Neuronal stem cell (in vitro differentiated cells): ENCODE data around the gene HIVEP2.

Experiments used
- DNase-seq: peaks from one replicate; pipeline ENCODE4 v3.0.0-alpha.2; 2013; ENCODE audit warnings: low spot score
- H2AFZ ChIP-seq: one replicate; pipeline ENCODE4 v1.6.1; 2013; ENCODE audit warnings: mild to moderate bottlenecking, low read length, inconsistent platforms
- H2AK5ac ChIP-seq: 2 replicates; pipeline ENCODE4 v1.6.1; 2013; ENCODE audit warnings: low read depth, mild to moderate bottlenecking, inconsistent platforms, low read length, moderate library complexity, mixed read lengths
- H2BK120ac ChIP-seq: 2 replicates; pipeline ENCODE4 v1.6.1; 2013; ENCODE audit warnings: low read depth, mild to moderate bottlenecking, inconsistent platforms, low read length, moderate library complexity, mixed read lengths
- H2BK12ac ChIP-seq: one replicate; pipeline ENCODE4 v1.6.1; 2013; ENCODE audit warnings: low read length, inconsistent platforms
- H2BK15ac ChIP-seq: 2 replicates; pipeline ENCODE4 v1.6.1; 2013; ENCODE audit warnings: mild to moderate bottlenecking, low read length, inconsistent platforms, mixed read lengths
- H2BK5ac ChIP-seq: one replicate; pipeline ENCODE4 v1.6.1; 2013; ENCODE audit warnings: inconsistent platforms, mild to moderate bottlenecking, low read length, moderate library complexity
- H3K14ac ChIP-seq: one replicate; pipeline ENCODE4 v1.6.1; 2013; ENCODE audit warnings: low read length, inconsistent platforms
- H3K18ac ChIP-seq: 2 replicates; pipeline ENCODE4 v1.6.1; 2013; ENCODE audit warnings: low read length, inconsistent platforms
- H3K23ac ChIP-seq: 2 replicates; pipeline ENCODE4 v1.6.1; 2013; ENCODE audit warnings: low read depth, mild to moderate bottlenecking, mixed read lengths, low read length, inconsistent platforms; ENCODE audit not compliant: poor library complexity
- H3K27ac ChIP-seq: replicated peaks from 3 replicates; pipeline ENCODE4 v1.5.1; 2013; ENCODE audit warnings: low read length, inconsistent platforms
- H3K27me3 ChIP-seq, 3 experiments: 2 replicates each; pipeline ENCODE4 v1.6.1; 2013; ENCODE audit warnings: low read length in 3 of 3, mild to moderate bottlenecking in 2 of 3, inconsistent platforms in 1 of 3, low read depth in 1 of 3, mixed read lengths in 1 of 3, moderate library complexity in 1 of 3; ENCODE audit not compliant: control insufficient read depth in 3 of 3, insufficient read depth in 3 of 3
- H3K36me3 ChIP-seq, 2 donors: replicated peaks in 1 of 2; 2 replicates each; pipeline ENCODE4 v1.6.1; 2013; ENCODE audit warnings: low read length in 2 of 2; ENCODE audit not compliant: control insufficient read depth in 2 of 2, insufficient read depth in 2 of 2
- H3K4ac ChIP-seq: 2 replicates; pipeline ENCODE4 v1.6.1; 2013; ENCODE audit warnings: inconsistent platforms, mild to moderate bottlenecking, low read length, moderate library complexity
- H3K4me1 ChIP-seq, 2 donors: 1 replicate in 1 of 2; 2 replicates in 1 of 2; pipeline ENCODE4 v1.6.1; 2013; ENCODE audit warnings: low read length in 2 of 2, low read depth in 1 of 2; ENCODE audit not compliant: control insufficient read depth in 2 of 2, insufficient read depth in 1 of 2
- H3K4me2 ChIP-seq: one replicate; pipeline ENCODE4 v1.6.1; 2013; ENCODE audit warnings: mild to moderate bottlenecking, low read length, inconsistent platforms; ENCODE audit not compliant: insufficient read depth, poor library complexity, severe bottlenecking
- H3K4me3 ChIP-seq, 2 donors: 2 replicates each; pipeline ENCODE4 v1.5.1; 2013; ENCODE audit warnings: low read length in 2 of 2, mild to moderate bottlenecking in 2 of 2, inconsistent platforms in 1 of 2, moderate library complexity in 1 of 2
- H3K79me1 ChIP-seq: one replicate; pipeline ENCODE4 v1.6.1; 2013; ENCODE audit warnings: low read depth, mild to moderate bottlenecking, inconsistent platforms, low read length, moderate library complexity
- H3K9ac ChIP-seq: one replicate; pipeline ENCODE4 v1.6.1; 2013; ENCODE audit warnings: mild to moderate bottlenecking, low read depth, low read length, inconsistent platforms; ENCODE audit not compliant: poor library complexity
- H3K9me3 ChIP-seq, 2 donors: replicated peaks in 1 of 2; 2 replicates each; pipeline versions ENCODE3 to v1.6.1; 2013; ENCODE audit warnings: low read length in 2 of 2, mild to moderate bottlenecking in 2 of 2, inconsistent platforms in 1 of 2, low read depth in 1 of 2, mixed read lengths in 1 of 2, moderate library complexity in 1 of 2; ENCODE audit not compliant: control insufficient read depth in 2 of 2, insufficient read depth in 1 of 2
- H4K8ac ChIP-seq: one replicate; pipeline ENCODE4 v1.6.1; 2013; ENCODE audit warnings: low read depth, mild to moderate bottlenecking, inconsistent platforms, low read length, moderate library complexity
- H4K91ac ChIP-seq: one replicate; pipeline ENCODE4 v1.6.1; 2013; ENCODE audit warnings: low read length, low read depth, mild to moderate bottlenecking, inconsistent platforms; ENCODE audit not compliant: poor library complexity
- WGBS, 2 donors: extraction: QIAGEN DNeasy Blood & Tissue Kit; methylation state at CpG; one replicate each; pipeline ENCODE4 v1.1.7; 2013; ENCODE audit warnings: missing lambda C conversion rate in 2 of 2, mixed read lengths in 1 of 2; ENCODE audit not compliant: insufficient read length in 2 of 2, insufficient replicate concordance in 1 of 2; ENCODE audit errors: extremely low coverage in 2 of 2; 5-methylcytosine and 5-hydroxymethylcytosine counted together

The HIVEP2 gene

DNA sequence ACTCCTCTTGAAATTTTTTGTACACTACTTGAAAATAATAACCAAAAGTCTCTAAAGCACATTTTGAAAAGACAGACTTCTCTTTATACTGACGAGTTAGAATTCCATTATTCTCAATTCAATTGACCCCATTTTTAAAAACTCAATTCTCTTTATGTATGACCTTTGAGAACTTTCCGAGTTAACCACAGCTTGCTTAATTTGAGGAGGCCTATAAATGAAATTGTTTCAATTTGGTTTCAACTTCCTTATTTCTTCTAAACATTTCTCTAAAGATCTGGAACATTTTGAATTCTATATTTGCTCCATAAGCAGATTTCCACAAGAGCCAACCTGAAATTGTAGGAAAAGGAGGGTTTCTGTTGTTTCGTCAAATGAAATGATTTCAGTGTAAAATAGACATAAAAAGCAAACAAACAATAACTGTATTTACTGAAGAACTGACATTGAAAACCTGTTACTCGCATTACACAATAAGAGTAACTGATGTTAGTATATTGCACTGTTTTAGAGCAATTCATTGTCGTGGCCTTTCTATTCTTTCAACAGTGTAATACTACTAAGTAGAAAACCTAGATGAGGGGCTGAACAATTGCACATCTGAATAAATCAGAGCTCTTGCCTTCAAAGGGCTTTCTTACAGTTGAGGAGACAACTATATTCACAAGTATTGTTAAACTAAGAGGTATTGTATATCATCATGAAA, 223.6 kb downstream of the HIVEP2 start:
- no peaks in the 10 kb centered on the region for H3K27me3 ChIP-seq
- H3K4ac ChIP-seq, result no peak overlapping the region
- H2AK5ac ChIP-seq, result no peak overlapping the region
- no peak overlapping the region for H3K18ac ChIP-seq
- H4K8ac ChIP-seq, result no peak overlapping the region
- H3K4me2 ChIP-seq, result no peak overlapping the region
- no peak overlapping the region for H2BK15ac ChIP-seq
- no peak overlapping the region for H3K27ac ChIP-seq
- no peak for DNase-seq
- no peaks in the 10 kb centered on the region for H3K9me3 ChIP-seq
- H2AFZ ChIP-seq, result no peak overlapping the region
- H3K79me1 ChIP-seq, result no peaks in the 10 kb centered on the region
- no peak overlapping the region for H2BK12ac ChIP-seq
- H3K36me3 ChIP-seq, result no peaks in the 10 kb centered on the region
- H2BK5ac ChIP-seq, result no peak overlapping the region
- H3K23ac ChIP-seq, result no peak overlapping the region
- no peak overlapping the region for H3K14ac ChIP-seq
- H3K9ac ChIP-seq, result no peak overlapping the region
- H4K91ac ChIP-seq, result no peak overlapping the region
- H3K4me3 ChIP-seq, result no peak overlapping the region
- H3K4me1 ChIP-seq, result no peaks in the 10 kb centered on the region
- H2BK120ac ChIP-seq, result no peak overlapping the region
- WGBS, 2 donors, result no CpG with 5 or more reads among the region's 5 CpGs

DNA sequence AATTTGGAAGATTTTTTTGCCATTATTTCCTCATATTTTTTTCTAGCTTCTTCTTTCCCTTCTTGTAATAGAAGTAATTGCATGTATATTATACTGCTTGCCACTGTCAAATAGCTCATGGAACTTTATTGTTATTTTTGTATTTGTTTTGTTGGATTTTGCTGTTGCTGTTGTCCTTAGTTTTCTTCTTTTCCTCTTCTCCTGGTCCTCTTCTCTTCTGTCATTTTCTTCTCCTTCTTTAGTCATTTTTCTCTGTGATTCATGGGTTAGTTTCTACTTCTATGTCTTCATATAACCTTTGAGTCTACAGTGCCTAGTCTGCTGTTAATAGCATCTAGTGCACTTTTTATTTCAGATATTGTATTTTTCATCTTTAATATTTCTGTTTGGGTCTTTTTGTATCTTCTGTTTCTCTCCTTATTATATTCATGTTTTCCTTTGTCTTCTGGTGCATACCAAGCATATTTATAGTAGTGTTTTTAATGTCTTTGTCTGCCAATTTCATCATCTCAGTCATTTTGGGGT, 226.2 kb downstream of the HIVEP2 start:
- H2BK120ac ChIP-seq, result no peak overlapping the region

DNA sequence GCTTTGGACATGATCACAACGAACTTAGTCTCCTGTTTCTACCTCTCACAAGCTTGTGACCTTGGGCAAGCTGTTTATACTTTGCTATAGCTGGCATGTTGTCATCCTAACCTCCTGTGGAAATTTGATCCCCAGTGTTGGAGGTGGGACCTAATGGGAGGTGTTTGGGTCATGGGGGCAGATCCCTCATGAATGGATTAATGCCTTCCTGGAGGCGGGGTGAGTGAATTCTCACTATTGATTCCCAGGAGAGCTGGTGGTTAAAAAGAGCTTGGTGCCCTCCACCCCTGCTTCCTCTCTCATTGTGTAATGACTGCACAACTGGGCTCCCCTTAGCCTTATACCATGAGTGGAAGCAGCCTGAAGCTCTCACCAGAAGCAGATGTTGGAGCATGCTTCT, 228.9 kb downstream of the HIVEP2 start:
- Histone ChIP-seq H4K91ac (no peak overlapping the region), H3K79me1 (no peaks in the 10 kb centered on the region), H2BK5ac (no peak overlapping the region), H3K4me2 (no peak overlapping the region), H3K4me1 (peaks cover 0 to 2% of the 10 kb centered on the region in 2 donors), H2BK120ac (no peak overlapping the region), H3K18ac (no peak overlapping the region), H3K4ac (no peak overlapping the region), H3K4me3 (no peak overlapping the region), H3K36me3 (no peaks in the 10 kb centered on the region), H2BK15ac (no peak overlapping the region), H2AFZ (no peak overlapping the region), H3K27me3 (no peaks in the 10 kb centered on the region), H3K14ac (no peak overlapping the region), H3K27ac (no peak overlapping the region), H2BK12ac (no peak overlapping the region), H3K9me3 (no peaks in the 10 kb centered on the region), H3K23ac (no peak overlapping the region), H2AK5ac (no peak overlapping the region), H3K9ac (no peak overlapping the region), H4K8ac (no peak overlapping the region)
- no peak for DNase-seq
- WGBS, 2 donors, result no CpG with 5 or more reads among the region's 2 CpGs

More for the DNA sequence above, 226.2 kb downstream of the HIVEP2 start:
- H2AFZ ChIP-seq, result no peak overlapping the region
- no peaks in the 10 kb centered on the region for H3K27me3 ChIP-seq
- H2BK5ac ChIP-seq, result no peak overlapping the region
- no peak overlapping the region for H3K9ac ChIP-seq
- no peak overlapping the region for H4K91ac ChIP-seq
- peaks cover 0 to 2% of the 10 kb centered on the region in 2 donors for H3K4me1 ChIP-seq
- no peak overlapping the region for H3K4me3 ChIP-seq
- no peak for DNase-seq
- H3K4me2 ChIP-seq, result no peak overlapping the region
- no peak overlapping the region for H2BK15ac ChIP-seq
- no peak overlapping the region for H2AK5ac ChIP-seq
- no peak overlapping the region for H3K27ac ChIP-seq
- H2BK12ac ChIP-seq, result no peak overlapping the region
- no peak overlapping the region for H3K4ac ChIP-seq
- no peaks in the 10 kb centered on the region for H3K79me1 ChIP-seq
- H3K18ac ChIP-seq, result no peak overlapping the region
- H3K14ac ChIP-seq, result no peak overlapping the region
- H3K9me3 ChIP-seq, result no peaks in the 10 kb centered on the region
- no peaks in the 10 kb centered on the region for H3K36me3 ChIP-seq
- no peak overlapping the region for H4K8ac ChIP-seq
- no peak overlapping the region for H3K23ac ChIP-seq

GRCh38 chr6:142714951-142715785, 229.8 kb downstream of the HIVEP2 start:
- Histone ChIP-seq H3K4me2 (no peak overlapping the region), H2AFZ (peak overlapping the region; percentile 36), H4K91ac (no peak overlapping the region), H2BK12ac (no peak overlapping the region), H3K23ac (no peak overlapping the region), H2BK15ac (no peak overlapping the region), H3K9me3 (no peaks in the 10 kb centered on the region), H3K36me3 (no peaks in the 10 kb centered on the region), H3K9ac (no peak overlapping the region), H3K18ac (no peak overlapping the region), H2BK120ac (no peak overlapping the region), H3K27ac (no peak overlapping the region), H4K8ac (no peak overlapping the region), H2AK5ac (no peak overlapping the region), H3K4ac (no peak overlapping the region), H3K79me1 (no peaks in the 10 kb centered on the region), H3K4me3 (no peak overlapping the region), H3K14ac (no peak overlapping the region), H2BK5ac (no peak overlapping the region), H3K27me3 (no peaks in the 10 kb centered on the region), H3K4me1 (peaks cover 0 to 2% of the 10 kb centered on the region in 2 donors)
- no CpG with 5 or more reads among the region's 7 CpGs for WGBS, 2 donors
- DNase-seq, result no peak
